ENCODE results near the gene EZR. TPM values are rescaled to one million over a fixed set of nuclear protein-coding genes. Genes with fewer than 3 reads are reported as not detected.

Gene EZR
- total RNA-seq, 1 donor from 2014 or later, result 21.4 TPM

Small RNAs within 50 kb of the gene (small RNA-seq; reads per million reads assigned to genes)
- not detected for gene MIR3918

Other genes starting within 250 kb of the EZR start
- 32.4 TPM for gene DYNLT1, start 174.6 kb downstream of the EZR start, total RNA-seq
- gene SYTL3, start 169.3 kb downstream of the EZR start, total RNA-seq, result 5.7 TPM
- gene RSPH3, start 180.8 kb upstream of the EZR start, total RNA-seq, result 2.1 TPM
- gene TAGAP, start 225.6 kb upstream of the EZR start, total RNA-seq, result 2.1 TPM

Data from skeletal muscle tissue (tissue), 2 donors.